ENCODE results near the gene SLC25A47.

Gene SLC25A47

GRCh38 chr14:100346306-100347091 lies 23.4 kb downstream of the SLC25A47 start:
- no peak for DNase-seq (ENCODE audit: low spot score)

GRCh38 chr14:100348253-100348729 lies 25.2 kb downstream of the SLC25A47 start:
- DNase-seq (ENCODE audit: low spot score): no peak

- DNase-seq (ENCODE audit: low spot score): no peak
Observed at GRCh38 chr14:100348784-100349685, 25.9 kb downstream of the SLC25A47 start.

GRCh38 chr14:100350276-100350926 lies 27.3 kb downstream of the SLC25A47 start:
- no peak for DNase-seq (ENCODE audit: low spot score)

GRCh38 chr14:100350986-100351385 lies 27.8 kb downstream of the SLC25A47 start:
- no peak for DNase-seq (ENCODE audit: low spot score)

- DNase-seq (ENCODE audit: low spot score): no peak
Observed at GRCh38 chr14:100358396-100358795, 35.3 kb downstream of the SLC25A47 start.

- no peak for DNase-seq (ENCODE audit: low spot score)
Observed at GRCh38 chr14:100359111-100359510, 36.0 kb downstream of the SLC25A47 start.

- no peak for DNase-seq (ENCODE audit: low spot score)
Observed at GRCh38 chr14:100359881-100360280, 36.7 kb downstream of the SLC25A47 start.

GRCh38 chr14:100361626-100362025 lies 38.5 kb downstream of the SLC25A47 start:
- DNase-seq (ENCODE audit: low spot score): no peak

- no peak for DNase-seq (ENCODE audit: low spot score)
Observed at GRCh38 chr14:100362311-100362927, 39.3 kb downstream of the SLC25A47 start.

GRCh38 chr14:100363053-100363452 lies 39.9 kb downstream of the SLC25A47 start:
- no peak for DNase-seq (ENCODE audit: low spot score)

GRCh38 chr14:100364403-100364802 lies 41.3 kb downstream of the SLC25A47 start:
- no peak for DNase-seq (ENCODE audit: low spot score)

- DNase-seq (ENCODE audit: low spot score): no peak
Observed at GRCh38 chr14:100365741-100366140, 42.6 kb downstream of the SLC25A47 start.

GRCh38 chr14:100369019-100369418 lies 45.9 kb downstream of the SLC25A47 start:
- no peak for DNase-seq (ENCODE audit: low spot score)

GRCh38 chr14:100370003-100370402 lies 46.9 kb downstream of the SLC25A47 start:
- no peak for DNase-seq (ENCODE audit: low spot score)

GRCh38 chr14:100371773-100372172 lies 48.6 kb downstream of the SLC25A47 start:
- DNase-seq (ENCODE audit: low spot score): no peak

- no peak for DNase-seq (ENCODE audit: low spot score)
Observed at GRCh38 chr14:100372357-100373048, 49.4 kb downstream of the SLC25A47 start.

GRCh38 chr14:100374270-100374669 lies 51.1 kb downstream of the SLC25A47 start:
- DNase-seq (ENCODE audit: low spot score): no peak

GRCh38 chr14:100374876-100375265 lies 51.7 kb downstream of the SLC25A47 start:
- DNase-seq (ENCODE audit: low spot score): no peak

- DNase-seq (ENCODE audit: low spot score): peak; percentile 92
Observed at GRCh38 chr14:100375266-100375962, 52.3 kb downstream of the SLC25A47 start.

Data from SW480 (cell line).